GM15510 (cell line): ENCODE measurements around the gene OBSCN.

Experiments used
- POLR2A ChIP-seq: IDR thresholded peaks from 3 replicates; pipeline ENCODE4 v1.6.1; 2011; ENCODE audit warnings: borderline replicate concordance; ENCODE audit not compliant: insufficient read length; ENCODE audit errors: extremely low read depth

OBSCN gene

DNA sequence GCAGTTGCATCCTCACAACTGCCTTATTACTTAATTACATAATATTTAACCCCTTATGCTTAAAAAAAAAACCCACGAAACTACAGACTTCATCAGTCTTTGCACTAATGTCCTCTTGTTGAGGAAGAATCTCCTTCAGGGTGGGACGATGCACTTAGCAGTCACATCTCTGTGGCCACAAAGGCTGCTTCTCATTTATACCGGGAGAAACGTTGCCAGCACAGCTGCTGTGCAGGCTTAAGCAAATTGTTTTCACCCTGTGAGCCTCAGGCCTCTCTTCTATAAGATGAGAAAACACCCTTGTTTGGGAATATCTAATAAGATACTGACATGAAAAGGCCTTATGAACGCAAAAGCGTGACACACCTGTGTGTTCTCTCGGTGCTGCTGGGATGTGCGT is 2.9 kb upstream of the OBSCN start:
- TF ChIP-seq POLR2A: no peak

GRCh38 chr1:228205526-228206436 is 2.1 kb upstream of the OBSCN start:
- TF ChIP-seq POLR2A: no peak

DNA sequence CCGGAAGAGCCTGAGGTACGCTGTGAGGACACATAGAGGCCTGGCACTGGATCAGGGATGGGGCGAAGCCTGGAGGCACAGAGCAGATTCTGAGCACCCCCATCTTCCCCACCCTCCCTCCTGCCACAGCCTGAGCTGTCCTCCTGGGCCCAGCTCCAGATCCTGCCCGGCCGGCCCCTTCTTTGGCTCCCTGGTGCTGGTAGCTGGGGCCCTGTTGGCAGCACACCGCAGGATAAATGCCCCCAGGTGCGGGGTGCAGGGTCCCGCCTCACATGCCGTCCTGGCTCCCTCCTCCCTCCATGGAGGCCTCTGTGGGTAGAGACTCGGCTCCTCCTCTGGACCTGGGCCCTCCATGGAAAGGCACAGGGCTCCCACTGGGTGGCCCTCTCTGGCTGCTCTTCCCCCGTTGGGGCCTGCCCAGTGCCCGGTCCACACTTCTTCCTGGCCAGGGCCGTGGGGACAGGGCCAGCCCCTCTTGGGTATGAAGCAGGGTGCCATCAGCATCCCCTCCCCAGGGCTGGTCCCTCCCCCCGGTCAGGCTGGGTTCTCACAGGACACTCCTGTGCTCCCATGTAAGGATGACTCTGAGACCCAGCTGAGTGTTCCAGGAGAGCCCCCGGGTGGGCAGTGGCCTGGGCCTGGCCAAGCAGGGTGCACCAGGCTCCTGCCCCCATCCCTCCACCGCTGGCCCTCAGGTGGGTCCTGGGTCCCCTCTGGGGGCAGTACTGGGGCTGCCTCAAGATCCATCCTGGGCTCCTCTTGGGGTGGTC is 1.1 kb upstream of the OBSCN start:
- no peak for TF ChIP-seq POLR2A

DNA sequence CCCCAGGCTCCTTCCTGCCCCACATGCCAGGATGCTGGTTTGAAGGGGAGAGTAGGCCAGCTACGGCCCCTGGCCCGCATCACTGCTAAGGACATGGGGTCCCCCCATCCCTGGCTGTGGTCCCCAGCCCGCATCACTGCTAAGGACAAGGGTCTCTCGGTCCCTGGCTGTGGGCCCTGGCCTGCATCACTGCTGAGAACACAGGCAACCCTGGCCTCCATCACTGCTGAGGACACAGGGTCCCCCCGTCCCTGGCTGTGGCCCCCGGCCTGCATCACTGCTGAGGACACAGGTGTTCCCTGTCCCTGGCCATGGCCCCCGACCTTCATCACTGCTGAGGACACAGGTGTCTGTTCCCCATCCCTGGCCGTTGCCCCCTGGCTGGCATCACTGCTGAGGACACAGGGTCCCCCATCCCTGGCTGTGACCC is 448 bp upstream of the OBSCN start:
- TF ChIP-seq POLR2A: no peak

DNA sequence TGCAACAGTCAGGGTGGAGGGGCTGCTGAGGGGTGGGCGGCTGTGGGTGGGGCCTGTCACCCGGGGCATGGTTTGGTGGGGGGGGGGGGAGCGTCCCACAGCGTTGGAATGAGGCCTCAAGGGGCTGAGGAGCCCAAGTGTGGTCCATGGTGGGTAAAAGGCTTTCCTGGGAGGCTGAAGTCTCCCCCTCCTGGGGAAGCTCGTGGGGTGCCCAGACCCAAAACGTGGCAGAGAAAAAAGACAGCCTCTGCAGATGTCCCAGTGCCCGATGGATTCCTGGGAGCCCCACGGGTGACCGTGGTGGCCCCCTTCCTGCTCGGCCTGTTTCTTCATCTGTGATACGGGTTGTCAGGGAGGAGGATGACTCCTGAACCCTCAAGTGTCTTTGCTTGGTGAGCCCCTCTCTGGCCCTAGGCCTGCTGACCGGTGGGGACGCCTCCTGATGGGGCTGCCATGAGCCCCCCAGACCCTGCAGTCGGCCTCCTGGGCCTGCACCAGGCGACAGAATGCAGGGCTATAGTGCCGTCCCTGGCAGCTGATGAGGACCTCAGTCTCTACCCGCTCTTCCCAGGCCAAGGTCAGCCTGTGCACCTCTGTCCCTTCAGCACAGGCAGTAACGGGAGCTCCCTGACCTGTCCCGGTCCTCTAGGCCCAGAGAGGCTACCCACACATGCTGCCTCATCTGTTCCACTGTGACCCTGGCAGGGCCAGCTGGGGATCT is 1.1 kb downstream of the OBSCN start:
- TF ChIP-seq POLR2A: no peak

DNA sequence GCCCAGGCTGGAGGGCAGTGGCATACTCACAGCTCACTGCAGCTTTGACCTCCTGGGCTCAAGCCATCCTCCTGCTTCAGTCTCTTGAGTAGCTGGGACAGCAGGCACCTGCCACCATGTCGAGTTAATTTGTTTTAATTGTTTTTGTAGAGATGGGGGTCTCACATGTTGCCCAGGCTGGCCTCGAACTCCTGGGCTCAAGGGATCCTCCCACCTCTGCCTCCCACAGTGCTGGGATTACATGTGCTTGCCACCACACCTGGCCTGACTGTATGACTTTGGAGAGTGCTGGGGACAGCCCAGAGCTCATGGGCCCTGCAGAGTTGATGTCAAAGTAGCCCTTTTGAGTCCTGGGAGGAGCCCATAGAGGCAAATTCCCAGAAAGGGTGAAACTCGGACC is 1.8 kb downstream of the OBSCN start:
- no peak for TF ChIP-seq POLR2A

- TF ChIP-seq POLR2A: no peak
These were observed 2.3 kb downstream of the OBSCN start for GRCh38 chr1:228210076-228210651.

GRCh38 chr1:228210712-228211530 is 3.1 kb downstream of the OBSCN start:
- TF ChIP-seq POLR2A: no peak

DNA sequence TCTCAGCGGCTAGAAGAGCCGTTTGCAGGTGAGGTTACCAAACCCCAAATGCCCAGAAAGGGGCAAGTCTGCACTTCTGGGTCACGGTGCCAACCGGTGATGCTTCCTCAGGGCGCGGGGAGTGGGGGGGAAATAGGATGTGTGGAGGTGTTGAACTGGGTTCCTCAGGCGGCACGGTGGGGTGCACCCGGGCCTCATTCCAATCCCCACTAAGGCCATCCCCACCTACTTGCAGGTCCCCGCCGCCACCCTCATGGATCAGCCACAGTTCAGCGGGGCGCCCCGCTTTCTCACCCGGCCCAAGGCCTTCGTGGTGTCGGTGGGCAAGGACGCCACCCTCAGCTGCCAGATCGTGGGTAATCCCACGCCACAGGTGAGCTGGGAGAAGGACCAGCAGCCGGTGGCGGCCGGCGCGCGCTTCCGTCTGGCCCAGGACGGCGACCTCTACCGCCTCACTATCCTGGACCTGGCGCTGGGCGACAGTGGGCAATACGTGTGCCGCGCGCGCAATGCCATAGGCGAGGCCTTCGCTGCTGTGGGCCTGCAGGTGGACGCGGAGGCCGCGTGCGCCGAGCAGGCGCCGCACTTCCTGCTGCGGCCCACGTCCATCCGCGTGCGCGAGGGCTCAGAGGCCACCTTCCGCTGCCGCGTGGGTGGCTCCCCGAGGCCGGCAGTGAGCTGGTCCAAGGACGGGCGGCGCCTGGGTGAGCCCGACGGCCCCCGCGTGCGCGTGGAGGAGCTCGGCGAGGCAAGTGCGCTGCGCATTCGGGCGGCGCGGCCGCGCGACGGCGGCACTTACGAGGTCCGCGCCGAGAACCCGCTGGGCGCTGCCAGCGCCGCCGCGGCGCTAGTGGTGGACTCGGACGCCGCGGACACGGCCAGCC is 3.9 kb downstream of the OBSCN start:
- no peak for TF ChIP-seq POLR2A

- no peak for TF ChIP-seq POLR2A
These were observed 4.6 kb downstream of the OBSCN start for GRCh38 chr1:228212415-228212965.

DNA sequence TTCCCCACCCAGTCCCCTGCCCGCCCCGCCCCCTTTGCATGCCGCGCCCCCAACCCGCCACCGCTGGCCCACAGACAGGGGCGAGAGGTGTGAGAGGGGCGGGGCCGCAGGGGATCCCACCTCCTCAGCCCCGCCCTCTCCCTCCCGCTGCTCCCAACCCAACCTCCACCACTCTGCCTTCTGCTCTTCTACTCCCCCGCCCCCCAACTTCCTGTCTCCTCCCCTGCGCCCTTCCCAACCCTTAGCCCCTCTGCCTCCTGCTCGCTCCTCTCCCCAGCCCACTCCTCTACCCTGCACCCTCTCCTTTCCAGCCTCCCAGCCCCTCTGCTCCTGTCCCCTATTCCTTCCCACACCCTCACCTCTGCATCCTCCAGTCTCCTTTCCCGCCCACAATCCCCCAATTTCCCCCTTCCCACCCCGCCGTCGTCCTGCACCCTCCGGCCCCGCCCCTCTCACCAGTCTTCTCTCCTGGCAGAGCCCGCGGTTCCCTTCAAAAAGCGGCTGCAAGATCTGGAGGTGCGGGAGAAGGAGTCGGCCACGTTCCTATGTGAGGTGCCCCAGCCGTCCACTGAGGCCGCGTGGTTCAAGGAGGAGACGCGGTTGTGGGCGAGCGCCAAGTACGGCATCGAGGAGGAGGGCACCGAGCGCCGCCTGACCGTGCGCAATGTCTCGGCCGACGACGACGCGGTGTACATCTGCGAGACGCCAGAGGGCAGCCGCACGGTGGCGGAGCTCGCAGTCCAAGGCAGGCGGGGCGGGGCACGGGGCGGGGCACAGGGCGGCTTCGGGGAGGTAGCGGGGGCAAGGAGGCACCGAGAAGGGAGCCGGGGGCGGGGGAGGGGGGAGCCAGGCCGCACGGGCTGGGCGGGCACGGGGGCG is 5.4 kb downstream of the OBSCN start:
- TF ChIP-seq POLR2A: no peak
